GM12878 (cell line): ENCODE measurements around the gene CLEC1A.

Source experiments
- EED ChIP-seq: sonication (generic); IDR thresholded peaks from 2 replicates; pipeline ENCODE4 v1.6.1; 2016; ENCODE audit warnings: antibody characterized with exemption, low read depth
- EP300 ChIP-seq, 2 experiments: fragments of 150-350 bp in 1 of 2; IDR thresholded peaks; 2 replicates each; pipeline ENCODE4 v1.6.1; 2011 to 2012; ENCODE audit warnings: low read depth in 2 of 2, low read length in 2 of 2, borderline replicate concordance in 1 of 2, improper control_type of control experiment in 1 of 2, inconsistent platforms in 1 of 2; ENCODE audit not compliant: control insufficient read depth in 1 of 2
- FOXK2 ChIP-seq: fragments of 450-650 bp; IDR thresholded peaks from 2 replicates; pipeline ENCODE4 v1.6.1; 2017; ENCODE audit warnings: mild to moderate bottlenecking, moderate library complexity
- POLR2A ChIP-seq: IDR thresholded peaks from 2 replicates; pipeline ENCODE4 v1.6.1; 2011; ENCODE audit warnings: low read depth, mild to moderate bottlenecking, low read length
- SREBF2 ChIP-seq: IDR thresholded peaks from 2 replicates; pipeline ENCODE4 v1.6.1; 2012; ENCODE audit warnings: mild to moderate bottlenecking, low read length
- YY1 ChIP-seq: IDR thresholded peaks from 2 replicates; pipeline ENCODE4 v1.6.1; 2011; ENCODE audit warnings: low read depth, mild to moderate bottlenecking, low read length
- ZNF622 ChIP-seq: fragments of 450-650 bp; IDR thresholded peaks from 2 replicates; pipeline ENCODE4 v1.6.1; 2017; ENCODE audit warnings: mild to moderate bottlenecking, inconsistent platforms

GRCh38 chr12:10070380-10070779, 28.4 kb downstream of the CLEC1A start:
- TF ChIP-seq FOXK2 (no peak), SREBF2 (no peak), EED (no peak), ZNF622 (no peak), EP300 (IDR thresholded peaks at IDR 0.05; ENCODE audit: borderline replicate concordance in 1 of 2, control insufficient read depth in 1 of 2, low read depth in 2 of 2, low read length in 2 of 2) (no peak), YY1 (no peak), POLR2A (no peak)
